Measurements from ENCODE around the gene SV2A.
"Not testable (repeated sequence)": the region's sequence is repeated elsewhere in the genome, so short reads cannot be mapped to it uniquely, and the experiment has no call there.

GRCh38 chr1:149957548-149957947 lies 39.9 kb upstream of the SV2A start:
- TF ChIP-seq CTCF, POLR2A (IDR thresholded peaks at IDR 0.05): not testable (repeated sequence)

Data from prostate gland (tissue), 2 donors.